Neuron (in vitro differentiated cells): ENCODE measurements around the gene RAB3C.
"Not testable (repeated sequence)": the region's sequence is repeated elsewhere in the genome, so short reads cannot be mapped to it uniquely, and the experiment has no call there.

Experiments
- H2AFZ ChIP-seq: one replicate; pipeline ENCODE4 v1.6.1; 2013; ENCODE audit warnings: low read depth, mild to moderate bottlenecking, inconsistent platforms, low read length, moderate library complexity
- H3K27me3 ChIP-seq: one replicate; pipeline ENCODE4 v1.6.1; 2013; ENCODE audit warnings: low read length; ENCODE audit not compliant: insufficient read depth
- H3K36me3 ChIP-seq: one replicate; pipeline ENCODE4 v1.6.1; 2013; ENCODE audit warnings: low read length; ENCODE audit not compliant: insufficient read depth
- H3K4me1 ChIP-seq: one replicate; pipeline ENCODE4 v1.6.1; 2013; ENCODE audit warnings: low read length; ENCODE audit not compliant: insufficient read depth
- H3K4me3 ChIP-seq: 2 replicates; pipeline ENCODE4 v1.5.1; 2013; ENCODE audit warnings: mild to moderate bottlenecking, low read length, moderate library complexity
- H3K9me3 ChIP-seq: one replicate; pipeline ENCODE4 v1.6.1; 2013; ENCODE audit warnings: low read length

The RAB3C gene

DNA sequence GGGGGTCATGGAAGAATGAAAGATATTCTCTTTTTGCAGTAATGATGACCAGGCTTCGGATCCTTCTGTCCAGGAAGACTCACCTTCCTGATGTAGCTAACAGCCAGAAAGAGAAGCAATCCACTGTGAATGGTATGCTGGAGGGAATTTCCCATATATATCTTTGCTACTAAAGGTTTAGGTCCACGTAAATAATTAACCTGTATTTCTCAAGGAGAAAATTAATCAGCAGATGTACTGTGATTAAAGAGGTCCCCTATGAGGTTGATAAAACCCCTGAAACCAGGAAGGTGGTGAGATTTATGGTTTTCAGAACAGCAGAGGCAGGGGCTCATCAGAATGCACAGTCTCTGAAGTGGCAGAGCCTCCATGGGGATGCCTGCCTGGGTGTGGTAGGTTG lies 11.4 kb upstream of the RAB3C start:
- H3K4me3 ChIP-seq, result no peak overlapping the region
- H3K9me3 ChIP-seq, result no peaks in the 10 kb centered on the region

DNA sequence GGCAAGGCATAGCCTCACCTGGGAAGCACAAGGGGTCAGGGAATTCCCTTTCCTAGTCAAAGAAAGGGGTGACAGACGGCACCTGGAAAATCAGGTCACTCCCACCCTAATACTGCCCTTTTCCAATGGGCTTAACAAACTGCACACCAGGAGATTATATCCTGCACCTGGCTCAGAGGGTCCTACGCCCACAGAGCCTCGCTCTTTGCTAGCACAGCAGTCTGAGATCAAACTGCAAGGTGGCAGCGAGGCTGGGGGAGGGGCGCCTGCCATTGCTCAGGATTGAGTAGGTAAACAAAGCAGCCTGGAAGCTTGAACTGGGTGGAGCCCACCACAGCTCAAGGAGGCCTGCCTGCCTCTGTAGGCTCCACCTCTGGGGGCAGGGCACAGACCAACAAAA lies 9.9 kb upstream of the RAB3C start:
- not testable (repeated sequence) for H3K27me3 ChIP-seq, H3K9me3 ChIP-seq, H2AFZ ChIP-seq, H3K4me3 ChIP-seq, H3K36me3 ChIP-seq, H3K4me1 ChIP-seq

More for the DNA sequence above, 11.4 kb upstream of the RAB3C start:
- H3K36me3 ChIP-seq, result no peaks in the 10 kb centered on the region
- H2AFZ ChIP-seq, result no peak overlapping the region
- H3K4me1 ChIP-seq, result no peaks in the 10 kb centered on the region
- H3K27me3 ChIP-seq, result no peaks in the 10 kb centered on the region

DNA sequence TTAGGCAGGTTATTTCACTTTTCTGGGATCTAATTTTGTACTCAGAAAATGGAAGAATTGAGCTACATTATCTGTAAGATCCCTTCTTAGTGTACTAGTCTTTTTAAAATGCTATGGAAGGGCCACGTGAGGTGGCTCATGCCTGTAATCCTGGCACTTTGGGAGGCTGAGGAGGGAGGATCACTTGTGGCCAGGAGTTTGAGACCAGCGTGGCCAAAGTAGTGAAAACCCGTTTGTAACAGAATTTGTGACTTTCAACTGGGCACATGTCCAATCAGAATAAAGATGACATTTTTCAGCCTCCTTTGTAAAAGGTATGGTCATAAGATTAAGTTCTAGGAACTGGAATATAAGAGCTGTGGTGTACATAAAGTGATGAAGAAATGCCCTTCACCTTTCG lies 3.1 kb upstream of the RAB3C start:
- Histone ChIP-seq H3K36me3 (no peaks in the 10 kb centered on the region), H3K9me3 (no peaks in the 10 kb centered on the region), H3K27me3 (no peaks in the 10 kb centered on the region), H2AFZ (no peak overlapping the region), H3K4me3 (no peak overlapping the region), H3K4me1 (peaks cover 16% of the 10 kb centered on the region)

DNA sequence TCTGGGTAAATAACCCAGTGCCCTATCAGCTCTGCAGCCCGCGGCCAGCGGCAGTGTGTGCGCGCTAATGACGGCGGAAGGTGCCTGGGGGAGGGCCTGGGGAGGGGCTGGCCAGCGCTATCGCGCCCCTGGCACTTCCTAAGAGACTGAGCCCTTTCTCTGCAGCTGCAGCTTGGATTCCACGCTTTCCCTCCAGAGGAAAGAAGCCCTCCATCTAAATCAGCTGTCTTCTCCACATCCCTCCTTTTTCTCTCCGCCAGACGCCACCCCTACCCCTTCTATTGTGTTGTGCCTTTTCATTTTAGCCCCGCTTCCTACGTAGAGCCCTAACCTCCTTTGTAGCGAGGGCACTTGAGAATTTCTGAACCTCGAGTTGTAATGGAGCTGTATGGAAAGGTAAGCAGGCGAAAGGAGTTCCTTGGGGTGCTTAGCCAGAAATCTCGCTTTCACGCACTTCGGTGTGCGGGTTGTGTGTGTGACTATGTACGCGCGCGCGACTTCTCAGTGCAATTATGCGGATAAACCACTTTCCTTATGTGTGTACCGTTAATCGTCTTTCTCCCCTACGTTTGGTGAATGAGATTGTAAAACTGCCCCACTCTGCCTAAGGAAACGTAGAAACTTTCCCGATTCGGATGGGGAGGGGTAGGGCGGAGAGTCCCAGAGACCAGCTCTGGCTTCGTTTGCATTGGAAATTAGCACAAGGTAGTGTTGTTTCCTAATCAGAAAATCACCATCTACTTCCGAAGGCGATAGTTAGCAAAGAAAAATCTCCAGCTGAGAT lies 664 bp upstream of the RAB3C start:
- Histone ChIP-seq H3K36me3 (no peaks in the 10 kb centered on the region), H3K4me1 (peaks cover 19% of the 10 kb centered on the region), H3K27me3 (no peaks in the 10 kb centered on the region), H3K4me3 (peak overlapping the region; percentile 83), H3K9me3 (no peaks in the 10 kb centered on the region), H2AFZ (peak overlapping the region; percentile 95)

DNA sequence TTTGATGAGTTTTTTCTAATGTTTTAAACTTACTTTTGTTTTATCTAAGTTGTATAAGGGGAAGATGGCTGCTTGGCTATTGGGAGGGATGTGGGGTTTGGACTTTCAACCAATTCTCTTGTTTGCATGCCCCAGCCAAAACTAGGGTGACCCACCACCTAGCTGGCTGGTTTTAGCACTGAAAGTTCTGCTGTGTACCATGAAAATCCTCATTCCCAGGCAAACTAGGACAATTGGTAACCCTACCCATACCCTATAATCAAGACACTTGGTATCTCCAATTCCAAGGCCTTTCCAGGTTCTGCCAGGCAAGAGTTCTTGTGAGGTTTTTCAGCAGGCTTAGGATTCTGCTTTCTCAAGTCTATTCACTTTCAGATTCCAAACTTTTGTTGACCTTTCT lies 13.1 kb downstream of the RAB3C start:
- Histone ChIP-seq H3K4me1 (no peaks in the 10 kb centered on the region), H3K9me3 (peaks cover 1% of the 10 kb centered on the region), H3K36me3 (no peaks in the 10 kb centered on the region), H3K27me3 (no peaks in the 10 kb centered on the region), H3K4me3 (no peak overlapping the region), H2AFZ (no peak overlapping the region)

DNA sequence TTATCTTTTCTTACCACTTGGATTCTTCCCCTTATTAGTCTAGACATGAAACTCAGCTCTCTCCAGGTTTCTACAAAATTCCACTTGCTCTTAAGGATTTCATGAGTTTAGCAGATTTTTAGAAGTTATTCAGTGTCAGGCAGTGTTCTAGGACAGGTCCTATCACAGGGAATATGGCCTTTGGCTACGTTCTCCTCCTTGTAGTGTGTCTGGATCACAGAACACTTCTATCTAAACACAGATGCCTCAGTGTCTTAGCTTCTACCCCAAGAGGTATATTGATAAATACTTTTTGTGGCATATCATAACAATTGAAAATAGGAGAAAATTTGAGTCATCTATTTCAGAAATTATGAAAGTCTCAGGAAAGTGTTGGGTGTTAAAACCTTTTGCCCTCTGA lies 15.6 kb downstream of the RAB3C start:
- Histone ChIP-seq H2AFZ (no peak overlapping the region), H3K36me3 (no peaks in the 10 kb centered on the region), H3K27me3 (no peaks in the 10 kb centered on the region), H3K4me1 (no peaks in the 10 kb centered on the region), H3K9me3 (peaks cover 1% of the 10 kb centered on the region), H3K4me3 (no peak overlapping the region)

DNA sequence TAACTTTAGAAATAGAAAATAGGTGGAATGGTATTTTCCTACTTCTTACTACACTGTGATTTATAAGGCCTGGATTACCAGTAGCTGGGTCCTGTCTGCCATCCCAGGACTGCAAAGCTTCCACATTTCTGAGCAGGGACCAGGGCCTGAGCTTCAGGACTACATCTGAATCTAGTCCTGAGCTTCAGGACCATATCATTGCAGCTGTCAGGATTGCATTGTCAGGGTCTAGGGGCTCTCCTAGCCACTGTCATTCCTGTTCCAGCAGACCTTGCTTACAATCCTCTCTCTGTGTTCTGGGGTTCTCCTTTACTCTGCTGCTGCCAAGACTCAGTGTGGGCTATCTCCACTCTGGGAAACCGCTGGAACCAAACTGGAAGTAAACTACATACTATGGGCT lies 16.3 kb downstream of the RAB3C start:
- Histone ChIP-seq H3K27me3 (no peaks in the 10 kb centered on the region), H2AFZ (no peak overlapping the region), H3K4me3 (no peak overlapping the region), H3K36me3 (no peaks in the 10 kb centered on the region), H3K9me3 (peaks cover 4% of the 10 kb centered on the region), H3K4me1 (no peaks in the 10 kb centered on the region)

DNA sequence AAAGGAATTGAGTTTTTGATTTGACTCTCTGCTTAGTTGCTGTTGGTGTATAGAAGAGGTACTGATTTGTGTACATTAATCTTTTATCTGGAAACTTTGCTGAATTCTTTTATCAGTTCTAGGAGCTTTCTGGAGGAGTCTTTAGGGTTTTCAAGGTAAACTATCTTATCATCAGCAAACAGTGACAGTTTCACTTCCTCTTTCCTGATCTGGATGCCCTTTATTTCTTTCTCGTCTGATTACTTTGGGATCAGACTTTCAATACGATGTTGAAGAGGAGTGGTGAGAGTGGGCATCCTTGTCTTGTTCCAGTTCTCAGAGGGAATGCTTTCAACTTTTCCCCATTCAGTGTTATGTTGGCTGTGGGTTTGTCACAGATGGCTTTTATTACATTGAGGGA lies 17.7 kb downstream of the RAB3C start:
- not testable (repeated sequence) for H3K4me3 ChIP-seq, H3K9me3 ChIP-seq, H2AFZ ChIP-seq, H3K4me1 ChIP-seq, H3K36me3 ChIP-seq, H3K27me3 ChIP-seq

DNA sequence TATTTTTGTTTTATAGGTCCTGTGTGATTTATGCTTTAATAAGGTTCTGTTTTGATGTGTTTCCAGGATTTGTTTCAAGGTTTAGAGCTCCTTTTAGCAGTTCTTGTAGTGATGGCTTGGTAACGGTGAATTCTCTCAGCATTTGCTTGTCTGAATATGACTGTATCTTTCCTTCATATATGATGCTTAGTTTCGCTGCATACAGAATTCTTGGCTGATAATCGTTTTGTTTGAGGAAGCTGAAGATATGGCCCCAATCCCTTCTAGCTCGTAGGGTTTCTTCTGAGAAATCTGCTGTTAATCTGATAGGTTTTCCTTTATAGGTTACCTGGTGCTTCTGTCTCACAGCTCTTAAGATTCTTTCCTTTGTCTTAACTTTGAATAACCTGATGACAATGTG lies 20.0 kb downstream of the RAB3C start:
- not testable (repeated sequence) for H3K36me3 ChIP-seq, H2AFZ ChIP-seq, H3K4me1 ChIP-seq, H3K27me3 ChIP-seq, H3K4me3 ChIP-seq
- peaks cover 11% of the 10 kb centered on the region for H3K9me3 ChIP-seq

DNA sequence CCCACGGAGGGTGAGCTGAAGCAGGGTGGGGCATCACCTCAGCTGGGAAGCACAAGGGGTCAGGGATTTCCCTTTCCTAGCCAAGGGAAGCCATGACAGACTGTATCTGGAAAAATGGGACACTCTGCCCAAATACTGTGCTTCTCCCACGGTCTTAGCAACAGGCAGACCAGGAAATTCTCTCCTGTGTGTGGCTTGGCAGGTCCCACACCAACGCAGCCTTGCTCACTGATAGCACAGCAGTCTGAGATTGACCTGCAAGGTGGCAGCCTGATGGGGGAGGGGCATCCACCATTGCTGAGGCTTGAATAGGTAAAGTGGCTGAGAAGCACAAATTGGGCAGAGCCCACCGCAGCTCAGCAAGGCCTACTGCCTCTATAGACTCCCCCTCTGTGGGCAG lies 23.2 kb downstream of the RAB3C start:
- H3K4me3 ChIP-seq, result no peak overlapping the region
- H3K27me3 ChIP-seq, result no peaks in the 10 kb centered on the region
- no peaks in the 10 kb centered on the region for H3K4me1 ChIP-seq
- peaks cover 12% of the 10 kb centered on the region for H3K9me3 ChIP-seq
- no peaks in the 10 kb centered on the region for H3K36me3 ChIP-seq
- H2AFZ ChIP-seq, result no peak overlapping the region

DNA sequence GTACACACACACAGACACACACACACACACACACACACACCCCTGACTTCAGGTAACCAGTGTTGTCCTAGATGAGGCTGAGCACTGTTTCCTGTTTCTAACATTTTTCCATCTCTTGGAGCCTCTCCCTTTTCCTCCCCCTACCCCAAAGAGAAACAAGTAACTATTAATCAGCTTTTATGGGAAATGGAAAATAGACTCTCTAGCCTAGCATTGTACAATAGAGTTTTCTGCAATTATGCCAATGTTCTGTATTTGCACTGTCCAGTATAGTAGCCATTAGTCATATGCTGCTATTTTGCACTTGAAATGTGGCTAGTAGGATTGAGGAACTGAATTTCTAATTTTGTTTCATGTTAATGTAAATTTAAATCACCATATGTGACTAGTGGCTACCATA lies 33.1 kb downstream of the RAB3C start:
- Histone ChIP-seq H3K27me3 (no peaks in the 10 kb centered on the region), H3K4me1 (peaks cover 2% of the 10 kb centered on the region), H3K36me3 (no peaks in the 10 kb centered on the region), H3K9me3 (no peaks in the 10 kb centered on the region), H3K4me3 (no peak overlapping the region), H2AFZ (no peak overlapping the region)

DNA sequence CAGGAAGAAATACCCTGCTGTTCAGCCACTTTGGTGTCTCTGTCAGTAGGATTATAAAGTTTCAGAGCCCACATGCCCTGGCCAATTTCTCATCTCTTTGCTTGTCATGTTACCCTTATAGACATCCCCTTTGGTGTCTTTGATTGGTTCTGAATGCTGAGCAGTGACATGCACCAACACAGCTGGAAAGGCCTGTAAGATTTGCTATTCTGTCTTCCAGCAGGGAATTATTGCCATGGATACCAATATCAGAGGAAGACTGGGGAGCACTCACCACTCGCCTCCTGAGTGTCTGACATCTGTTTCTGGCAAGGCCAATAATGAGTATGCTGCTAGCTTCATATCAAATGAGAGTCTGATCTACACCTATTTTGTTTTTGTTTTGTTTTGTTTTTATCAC lies 34.4 kb downstream of the RAB3C start:
- Histone ChIP-seq H3K9me3 (no peaks in the 10 kb centered on the region), H2AFZ (no peak overlapping the region), H3K27me3 (no peaks in the 10 kb centered on the region), H3K4me3 (no peak overlapping the region), H3K4me1 (peaks cover 2% of the 10 kb centered on the region), H3K36me3 (peaks cover under 1% of the 10 kb centered on the region)

DNA sequence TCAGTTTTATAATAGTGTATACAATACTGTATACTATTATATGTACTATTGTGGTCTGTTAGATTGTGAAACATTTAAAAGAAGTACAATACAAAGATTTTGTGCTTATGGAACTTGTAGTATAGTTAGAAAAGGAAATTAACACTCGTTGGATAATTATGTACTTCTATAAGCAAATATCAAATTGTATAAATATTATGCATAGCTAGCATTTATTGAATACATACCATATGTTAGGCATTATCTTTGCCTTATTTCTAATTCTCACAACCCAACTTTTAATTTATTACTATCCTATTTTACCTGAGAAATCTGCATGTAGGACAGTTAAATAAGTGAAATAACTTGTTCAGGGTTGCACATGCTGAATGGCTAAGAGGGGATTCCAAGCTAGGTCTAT lies 37.5 kb downstream of the RAB3C start:
- H3K9me3 ChIP-seq, result no peaks in the 10 kb centered on the region
- peaks cover 2% of the 10 kb centered on the region for H3K36me3 ChIP-seq
- H3K4me1 ChIP-seq, result peaks cover 6% of the 10 kb centered on the region
- no peak overlapping the region for H3K4me3 ChIP-seq
- no peaks in the 10 kb centered on the region for H3K27me3 ChIP-seq
- no peak overlapping the region for H2AFZ ChIP-seq
